K562 (cell line): ENCODE data around the gene CCR8. TPM values are rescaled to one million over a fixed set of nuclear protein-coding genes. Genes with fewer than 3 reads are reported as not detected.

Experiments used
- ARID2 ChIP-seq: fragments of 450-650 bp; IDR thresholded peaks from 2 replicates; pipeline ENCODE4 v1.6.1; 2017; ENCODE audit warnings: antibody characterized with exemption, mild to moderate bottlenecking
- GTF2E2 ChIP-seq: fragments of 200-800 bp; sonication (Bioruptor generic); IDR thresholded peaks from 2 replicates; pipeline ENCODE4 v1.6.1; 2016; ENCODE audit warnings: missing genetic modification characterization, missing compliant biosample characterization
- HEY1 ChIP-seq: fragments of 250-450 bp; sonication (Bioruptor Pico); IDR thresholded peaks from 2 replicates; pipeline ENCODE4 v1.5.0; 2020; ENCODE audit warnings: mild to moderate bottlenecking, moderate library complexity, borderline replicate concordance
- MAFG ChIP-seq: fragments of 450-650 bp; conservative IDR thresholded peaks from 2 replicates; pipeline ENCODE4 v1.6.1; 2016; ENCODE audit warnings: missing genetic modification characterization, missing compliant biosample characterization
- PTBP1 ChIP-seq: fragments of 200-400 bp; formaldehyde crosslinking; IDR thresholded peaks from 2 replicates; pipeline ENCODE4 v1.6.1; 2017; ENCODE audit warnings: low read depth, low read length
- PURB ChIP-seq: sonication (generic); formaldehyde crosslinking; IDR thresholded peaks from 2 replicates; pipeline ENCODE4 v1.9.0; 2021; ENCODE audit warnings: low read depth, mild to moderate bottlenecking, missing genetic modification reagents
- SPI1 ChIP-seq: IDR thresholded peaks from 2 replicates; pipeline ENCODE4 v1.6.1; 2011; ENCODE audit warnings: low read depth, low read length, control low read depth, borderline replicate concordance
- ZNF146 ChIP-seq: IDR thresholded peaks from one replicate; pipeline ENCODE4 v1.6.1; 2018; ENCODE audit warnings: missing compliant biosample characterization; ENCODE audit not compliant: unreplicated experiment
- ZNF324 ChIP-seq: fragments of 250-450 bp; sonication (Bioruptor Pico); IDR thresholded peaks from 2 replicates; pipeline ENCODE4 v1.4.0; 2020; ENCODE audit warnings: mild to moderate bottlenecking
- ZNF76 ChIP-seq: fragments of 250-450 bp; sonication (Bioruptor Pico); IDR thresholded peaks from 2 replicates; pipeline ENCODE4 v1.4.0; 2020; ENCODE audit warnings: mild to moderate bottlenecking, moderate library complexity, borderline replicate concordance
- ZNF785 ChIP-seq: fragments of 250-450 bp; sonication (Bioruptor Pico); IDR thresholded peaks from 2 replicates; pipeline ENCODE4 v1.4.0; 2020; ENCODE audit warnings: mild to moderate bottlenecking
- polyA plus RNA-seq, 8 experiments: library from polyadenylated mRNA; depleted of rRNA in 4 of 8; stranded (reverse) in 5 of 8; unstranded in 3 of 8; fragments of >200 nt; fragmentation: Nextera tagmentation in 2 of 8; fragmentation: Illumina TruSeq in 1 of 8; extraction: Ambion mirVana in 2 of 8; extraction: Trizol in 1 of 8; gene quantifications; 2 replicates each; pipeline versions ENCODE4 v1.2.1 to v1.2.3, GENCODE V29; 2011 to 2014; ENCODE audit warnings: inconsistent platforms in 1 of 8, missing spikeins in 1 of 8
- total RNA-seq, 7 experiments: library from RNA; depleted of rRNA in 6 of 7; stranded (reverse); fragments of >200 nt in 6 of 7; fragmentation: Illumina TruSeq in 2 of 7; extraction: Trizol in 2 of 7; gene quantifications; 2 replicates each; pipeline versions ENCODE4 v1.2.1 to v1.2.3, GENCODE V29; 2011 to 2021; ENCODE audit warnings: low replicate concordance in 1 of 7
- TF ChIP-seq, protein P1 (sequence below): sonication (generic); formaldehyde crosslinking; IDR thresholded peaks from 2 replicates; pipeline ENCODE4 v1.8.0; 2022; ENCODE audit warnings: missing genetic modification reagents, mild to moderate bottlenecking, borderline replicate concordance
- TF ChIP-seq, protein P2 (sequence below): sonication (generic); formaldehyde crosslinking; IDR thresholded peaks from 2 replicates; pipeline ENCODE4 v1.8.0; 2022; ENCODE audit warnings: mild to moderate bottlenecking, low read depth, missing genetic modification reagents
- TF ChIP-seq, protein P3 (sequence below): fragments of 450-650 bp; IDR thresholded peaks from 2 replicates; pipeline ENCODE4 v1.6.1; 2017; ENCODE audit warnings: antibody characterized with exemption, mild to moderate bottlenecking
- TF ChIP-seq, protein P4 (sequence below), 3 experiments: IDR thresholded peaks in 2 of 3; conservative IDR thresholded peaks in 1 of 3; 2 replicates each; pipeline ENCODE4 v1.5.1; 2011 to 2012; ENCODE audit warnings: low read length in 3 of 3, mild to moderate bottlenecking in 3 of 3, control low read depth in 2 of 3, improper control_type of control experiment in 1 of 3, inconsistent platforms in 1 of 3, low read depth in 1 of 3, mixed read lengths in 1 of 3, moderate library complexity in 1 of 3; ENCODE audit not compliant: insufficient read depth in 2 of 3
- TF ChIP-seq, protein P5 (sequence below): sonication (generic); formaldehyde crosslinking; IDR thresholded peaks from 2 replicates; pipeline ENCODE4 v1.8.0; 2022; ENCODE audit warnings: missing genetic modification reagents, mild to moderate bottlenecking, moderate library complexity, borderline replicate concordance

CCR8 gene
- total and polyA plus RNA-seq, 9 of the 15 experiments (the other 6 are each of a cell fraction or from before 2014, with no cell fraction given): not detected

DNA sequence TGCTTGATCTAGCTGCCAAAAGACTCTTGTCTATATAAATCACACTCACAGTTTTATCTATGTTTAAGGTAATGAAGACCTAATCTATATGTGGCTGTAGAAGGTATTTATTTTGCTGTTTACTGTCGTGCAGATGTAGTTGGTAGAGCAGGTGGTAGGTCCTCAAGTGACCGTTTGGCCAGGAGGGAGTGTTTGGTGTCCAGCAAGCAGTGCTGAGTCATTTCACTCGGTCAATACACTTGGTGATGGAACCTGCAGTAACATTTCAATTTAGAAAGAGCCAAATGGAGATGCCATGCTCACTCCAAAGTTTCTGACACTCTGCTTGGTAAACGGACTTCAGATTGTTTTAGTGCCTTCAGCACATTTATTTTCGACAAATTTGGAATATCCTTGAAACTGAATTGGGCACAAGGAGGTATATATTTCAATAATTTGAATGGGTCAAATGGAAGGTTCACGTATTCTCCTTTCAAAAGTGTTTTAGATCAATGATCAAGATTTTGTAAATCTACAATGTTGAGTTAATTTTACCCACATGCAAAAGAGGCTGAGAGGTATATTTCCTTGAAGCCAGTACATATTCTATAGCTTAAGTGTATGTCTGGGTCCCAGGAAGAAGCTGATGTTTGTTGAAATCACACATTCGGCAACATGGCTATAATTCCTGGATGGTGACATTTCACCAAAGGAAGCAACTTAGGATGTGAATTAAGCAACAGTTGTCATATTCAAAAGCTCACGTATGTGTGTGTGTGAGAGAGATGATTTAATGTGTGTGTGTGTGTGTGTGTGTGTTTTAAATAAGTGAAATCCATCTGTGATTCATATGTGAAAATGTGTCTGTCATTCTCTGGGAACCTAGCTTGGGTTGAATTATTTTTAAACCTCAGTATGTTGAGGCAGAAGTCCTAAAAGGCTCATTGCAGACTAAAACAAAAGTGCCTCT lies 42.0 kb upstream of the CCR8 start (continued):
- TF ChIP-seq, protein P1, sequence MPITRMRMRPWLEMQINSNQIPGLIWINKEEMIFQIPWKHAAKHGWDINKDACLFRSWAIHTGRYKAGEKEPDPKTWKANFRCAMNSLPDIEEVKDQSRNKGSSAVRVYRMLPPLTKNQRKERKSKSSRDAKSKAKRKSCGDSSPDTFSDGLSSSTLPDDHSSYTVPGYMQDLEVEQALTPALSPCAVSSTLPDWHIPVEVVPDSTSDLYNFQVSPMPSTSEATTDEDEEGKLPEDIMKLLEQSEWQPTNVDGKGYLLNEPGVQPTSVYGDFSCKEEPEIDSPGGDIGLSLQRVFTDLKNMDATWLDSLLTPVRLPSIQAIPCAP (CRISPR knock-in tag): no peak
- TF ChIP-seq ZNF76 (CRISPR knock-in tag) (no peak), SPI1 (no peak), ARID2 (no peak), ZNF785 (CRISPR knock-in tag) (no peak), PURB (CRISPR knock-in tag) (no peak), MAFG (peak; percentile 88), GTF2E2 (no peak), ZNF324 (CRISPR knock-in tag) (no peak), HEY1 (CRISPR knock-in tag) (no peak), ZNF146 (CRISPR knock-in tag) (no peak), PTBP1 (no peak)
- TF ChIP-seq, protein P2, sequence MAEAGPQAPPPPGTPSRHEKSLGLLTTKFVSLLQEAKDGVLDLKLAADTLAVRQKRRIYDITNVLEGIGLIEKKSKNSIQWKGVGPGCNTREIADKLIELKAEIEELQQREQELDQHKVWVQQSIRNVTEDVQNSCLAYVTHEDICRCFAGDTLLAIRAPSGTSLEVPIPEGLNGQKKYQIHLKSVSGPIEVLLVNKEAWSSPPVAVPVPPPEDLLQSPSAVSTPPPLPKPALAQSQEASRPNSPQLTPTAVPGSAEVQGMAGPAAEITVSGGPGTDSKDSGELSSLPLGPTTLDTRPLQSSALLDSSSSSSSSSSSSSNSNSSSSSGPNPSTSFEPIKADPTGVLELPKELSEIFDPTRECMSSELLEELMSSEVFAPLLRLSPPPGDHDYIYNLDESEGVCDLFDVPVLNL (CRISPR knock-in tag): no peak
- TF ChIP-seq, protein P3, sequence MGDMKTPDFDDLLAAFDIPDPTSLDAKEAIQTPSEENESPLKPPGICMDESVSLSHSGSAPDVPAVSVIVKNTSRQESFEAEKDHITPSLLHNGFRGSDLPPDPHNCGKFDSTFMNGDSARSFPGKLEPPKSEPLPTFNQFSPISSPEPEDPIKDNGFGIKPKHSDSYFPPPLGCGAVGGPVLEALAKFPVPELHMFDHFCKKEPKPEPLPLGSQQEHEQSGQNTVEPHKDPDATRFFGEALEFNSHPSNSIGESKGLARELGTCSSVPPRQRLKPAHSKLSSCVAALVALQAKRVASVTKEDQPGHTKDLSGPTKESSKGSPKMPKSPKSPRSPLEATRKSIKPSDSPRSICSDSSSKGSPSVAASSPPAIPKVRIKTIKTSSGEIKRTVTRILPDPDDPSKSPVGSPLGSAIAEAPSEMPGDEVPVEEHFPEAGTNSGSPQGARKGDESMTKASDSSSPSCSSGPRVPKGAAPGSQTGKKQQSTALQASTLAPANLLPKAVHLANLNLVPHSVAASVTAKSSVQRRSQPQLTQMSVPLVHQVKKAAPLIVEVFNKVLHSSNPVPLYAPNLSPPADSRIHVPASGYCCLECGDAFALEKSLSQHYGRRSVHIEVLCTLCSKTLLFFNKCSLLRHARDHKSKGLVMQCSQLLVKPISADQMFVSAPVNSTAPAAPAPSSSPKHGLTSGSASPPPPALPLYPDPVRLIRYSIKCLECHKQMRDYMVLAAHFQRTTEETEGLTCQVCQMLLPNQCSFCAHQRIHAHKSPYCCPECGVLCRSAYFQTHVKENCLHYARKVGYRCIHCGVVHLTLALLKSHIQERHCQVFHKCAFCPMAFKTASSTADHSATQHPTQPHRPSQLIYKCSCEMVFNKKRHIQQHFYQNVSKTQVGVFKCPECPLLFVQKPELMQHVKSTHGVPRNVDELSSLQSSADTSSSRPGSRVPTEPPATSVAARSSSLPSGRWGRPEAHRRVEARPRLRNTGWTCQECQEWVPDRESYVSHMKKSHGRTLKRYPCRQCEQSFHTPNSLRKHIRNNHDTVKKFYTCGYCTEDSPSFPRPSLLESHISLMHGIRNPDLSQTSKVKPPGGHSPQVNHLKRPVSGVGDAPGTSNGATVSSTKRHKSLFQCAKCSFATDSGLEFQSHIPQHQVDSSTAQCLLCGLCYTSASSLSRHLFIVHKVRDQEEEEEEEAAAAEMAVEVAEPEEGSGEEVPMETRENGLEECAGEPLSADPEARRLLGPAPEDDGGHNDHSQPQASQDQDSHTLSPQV: peak; percentile 78
- TF ChIP-seq, protein P4, sequence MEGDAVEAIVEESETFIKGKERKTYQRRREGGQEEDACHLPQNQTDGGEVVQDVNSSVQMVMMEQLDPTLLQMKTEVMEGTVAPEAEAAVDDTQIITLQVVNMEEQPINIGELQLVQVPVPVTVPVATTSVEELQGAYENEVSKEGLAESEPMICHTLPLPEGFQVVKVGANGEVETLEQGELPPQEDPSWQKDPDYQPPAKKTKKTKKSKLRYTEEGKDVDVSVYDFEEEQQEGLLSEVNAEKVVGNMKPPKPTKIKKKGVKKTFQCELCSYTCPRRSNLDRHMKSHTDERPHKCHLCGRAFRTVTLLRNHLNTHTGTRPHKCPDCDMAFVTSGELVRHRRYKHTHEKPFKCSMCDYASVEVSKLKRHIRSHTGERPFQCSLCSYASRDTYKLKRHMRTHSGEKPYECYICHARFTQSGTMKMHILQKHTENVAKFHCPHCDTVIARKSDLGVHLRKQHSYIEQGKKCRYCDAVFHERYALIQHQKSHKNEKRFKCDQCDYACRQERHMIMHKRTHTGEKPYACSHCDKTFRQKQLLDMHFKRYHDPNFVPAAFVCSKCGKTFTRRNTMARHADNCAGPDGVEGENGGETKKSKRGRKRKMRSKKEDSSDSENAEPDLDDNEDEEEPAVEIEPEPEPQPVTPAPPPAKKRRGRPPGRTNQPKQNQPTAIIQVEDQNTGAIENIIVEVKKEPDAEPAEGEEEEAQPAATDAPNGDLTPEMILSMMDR (IDR thresholded peaks at IDR 0.05 in 2 of 3, conservative IDR thresholded peaks at IDR 0.05 in 1 of 3; ENCODE audit: insufficient read depth in 2 of 3, low read depth in 1 of 3, low read length in 3 of 3): peak in 1 of 3 experiments; percentile 4; a peak in 1 of 6 replicates
- TF ChIP-seq, protein P5, sequence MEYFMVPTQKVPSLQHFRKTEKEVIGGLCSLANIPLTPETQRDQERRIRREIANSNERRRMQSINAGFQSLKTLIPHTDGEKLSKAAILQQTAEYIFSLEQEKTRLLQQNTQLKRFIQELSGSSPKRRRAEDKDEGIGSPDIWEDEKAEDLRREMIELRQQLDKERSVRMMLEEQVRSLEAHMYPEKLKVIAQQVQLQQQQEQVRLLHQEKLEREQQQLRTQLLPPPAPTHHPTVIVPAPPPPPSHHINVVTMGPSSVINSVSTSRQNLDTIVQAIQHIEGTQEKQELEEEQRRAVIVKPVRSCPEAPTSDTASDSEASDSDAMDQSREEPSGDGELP (CRISPR knock-in tag): no peak
